Natural killer cell (primary cell): ENCODE results near the gene LGALS3BP. TPM values are rescaled to one million over a fixed set of nuclear protein-coding genes. Genes with fewer than 3 reads are reported as not detected.
A peak's percentile ranks its signal among the peaks of the same experiment; 100 is the strongest.

Source experiments
- ATAC-seq, 3 donors: fragments of 150-1000 bp in 2 of 3; fragments of 200-7000 bp in 1 of 3; cut with Tn5 transposase; 1 replicate in 1 of 3; 2 replicates in 2 of 3; pipeline ENCODE4 v1.10.0; 2021; ENCODE audit warnings: mild to moderate bottlenecking in 2 of 3, moderate library complexity in 2 of 3
- DNase-seq, 2 donors: peaks; one replicate each; pipeline versions ENCODE4 v3.0.0 to v3.0.0-alpha.2; 2013 to 2021; ENCODE audit warnings: mixed read lengths in 1 of 2
- H3K27ac ChIP-seq: one replicate; pipeline ENCODE4 v1.5.1; 2013; ENCODE audit warnings: mild to moderate bottlenecking, low read length
- H3K27me3 ChIP-seq: one replicate; pipeline ENCODE4 v1.6.1; 2013; ENCODE audit warnings: low read length; ENCODE audit not compliant: control insufficient read depth, insufficient read depth
- H3K36me3 ChIP-seq: one replicate; pipeline ENCODE4 v1.6.1; 2013; ENCODE audit warnings: low read length; ENCODE audit not compliant: control insufficient read depth, insufficient read depth
- H3K4me1 ChIP-seq: one replicate; pipeline ENCODE4 v1.6.1; 2013; ENCODE audit warnings: low read length; ENCODE audit not compliant: control insufficient read depth, insufficient read depth
- H3K4me3 ChIP-seq: one replicate; pipeline ENCODE4 v1.5.1; 2013; ENCODE audit warnings: low read length
- H3K9me3 ChIP-seq: one replicate; pipeline ENCODE4 v1.6.1; 2013; ENCODE audit warnings: low read length; ENCODE audit not compliant: control insufficient read depth, insufficient read depth
- H3K27ac Mint-ChIP-seq, 2 donors: one replicate each; pipeline ENCODE4 v1.8.0; 2022; ENCODE audit warnings: mild to moderate bottlenecking in 2 of 2, mixed read lengths in 2 of 2, moderate library complexity in 1 of 2
- H3K27me3 Mint-ChIP-seq, 2 donors: one replicate each; pipeline ENCODE4 v1.8.0; 2022; ENCODE audit warnings: low read depth in 2 of 2, mixed read lengths in 2 of 2
- H3K36me3 Mint-ChIP-seq: one replicate; pipeline ENCODE4 v1.8.0; 2022; ENCODE audit warnings: mixed read lengths
- H3K4me1 Mint-ChIP-seq, 2 donors: one replicate each; pipeline ENCODE4 v1.8.0; 2022; ENCODE audit warnings: mixed read lengths in 2 of 2
- H3K4me3 Mint-ChIP-seq: one replicate; pipeline ENCODE4 v1.8.0; 2022; ENCODE audit warnings: mild to moderate bottlenecking, moderate library complexity, mixed read lengths
- H3K9me3 Mint-ChIP-seq, 2 donors: one replicate each; pipeline ENCODE4 v1.8.0; 2022; ENCODE audit warnings: mixed read lengths in 2 of 2
- CTCF ChIP-seq: fragments of 200-600 bp; IDR thresholded peaks from one replicate; pipeline ENCODE4 v1.8.0; 2022; ENCODE audit warnings: antibody characterized with exemption
- WGBS: methylation state at CpG from one replicate; pipeline ENCODE4 v1.1.7; 2013; ENCODE audit warnings: missing lambda C conversion rate; ENCODE audit not compliant: insufficient coverage; 5-methylcytosine and 5-hydroxymethylcytosine counted together
- intact Hi-C: fragments of 100-400 bp; cut with micrococcal nuclease; formaldehyde crosslinking; loops from one replicate; pipeline ENCODE4 v1.14.2; 2022
- total RNA-seq, 4 donors: library from RNA; stranded (reverse); fragments of 120-200 nt in 1 of 4; gene quantifications; one replicate each; pipeline versions ENCODE4 v1.2.3 to v1.2.4, GENCODE V29; 2013 to 2022

The LGALS3BP gene
- total RNA-seq, 3 donors from 2014 or later (not counting 1 experiment from before 2014, with no cell fraction given), result 4.2 to 8.8 (median 4.2) TPM

DNA sequence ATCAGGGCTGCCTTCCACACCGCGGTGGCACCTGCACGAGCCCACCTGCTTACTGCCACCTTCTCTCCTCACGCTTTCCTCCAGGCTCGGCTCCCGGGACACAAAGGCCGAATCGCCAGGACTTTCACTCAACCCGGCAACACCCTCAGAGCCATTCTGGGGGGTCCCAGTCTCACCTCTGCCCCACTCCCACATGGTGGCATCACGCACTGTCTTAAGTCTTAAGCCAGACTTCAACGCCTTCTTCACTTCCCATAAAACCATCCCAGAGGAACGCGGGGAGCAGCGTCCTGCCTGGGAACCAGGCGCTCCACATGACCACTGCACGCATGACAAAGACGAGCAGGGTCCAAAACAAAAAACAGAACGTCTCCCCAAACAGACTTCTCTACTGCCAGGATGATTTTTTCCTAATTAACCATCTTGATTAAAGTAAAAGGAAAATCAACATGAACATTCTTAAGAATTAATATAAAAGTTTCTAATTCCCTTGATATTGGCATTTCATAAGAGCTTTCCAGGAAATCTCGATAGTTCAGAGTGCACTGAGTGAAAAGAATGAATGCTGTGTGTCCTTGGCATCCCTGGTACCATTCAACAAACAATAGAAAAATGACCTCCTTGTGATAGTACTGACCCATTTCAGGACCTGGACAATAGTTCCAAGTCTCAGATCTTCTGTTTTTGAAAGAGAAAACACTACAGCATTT lies 27.2 kb upstream of the LGALS3BP start:
- peaks cover 48% of the 10 kb centered on the region for H3K4me1 ChIP-seq
- DNase-seq, result no peak
- 94% methylated on average over 18 of the region's 19 CpGs for WGBS
- no peak for ATAC-seq
- peak overlapping the region; percentile 90 to 98 for H3K27ac Mint-ChIP-seq
- no peak overlapping the region for H3K4me3 ChIP-seq
- peaks cover 49 to 63% of the 10 kb centered on the region in 2 donors for H3K4me1 Mint-ChIP-seq
- no peak for TF ChIP-seq CTCF
- H3K9me3 Mint-ChIP-seq, result no peaks in the 10 kb centered on the region
- no peaks in the 10 kb centered on the region for H3K36me3 ChIP-seq
- H3K9me3 ChIP-seq, result no peaks in the 10 kb centered on the region
- intact Hi-C loops, result no loop called here
- H3K27me3 ChIP-seq, result no peaks in the 10 kb centered on the region
- H3K27me3 Mint-ChIP-seq, result no peaks in the 10 kb centered on the region
- no peak overlapping the region for H3K27ac ChIP-seq
- H3K36me3 Mint-ChIP-seq, result no peaks in the 10 kb centered on the region
- peak overlapping the region; percentile 53 for H3K4me3 Mint-ChIP-seq

GRCh38 chr17:79006046-79006445 lies 26.3 kb upstream of the LGALS3BP start:
- no peak overlapping the region for H3K27ac ChIP-seq
- peaks cover 48% of the 10 kb centered on the region for H3K4me1 ChIP-seq
- Mint-ChIP-seq H3K9me3 (no peaks in the 10 kb centered on the region), H3K27ac (peak overlapping the region in 1 of 2 donors; percentile 19), H3K4me3 (no peak overlapping the region), H3K4me1 (peaks cover 58 to 72% of the 10 kb centered on the region in 2 donors), H3K27me3 (no peaks in the 10 kb centered on the region), H3K36me3 (no peaks in the 10 kb centered on the region)
- no peaks in the 10 kb centered on the region for H3K9me3 ChIP-seq
- H3K27me3 ChIP-seq, result no peaks in the 10 kb centered on the region
- no peak for DNase-seq
- H3K36me3 ChIP-seq, result no peaks in the 10 kb centered on the region
- intact Hi-C loops, result no loop called here
- TF ChIP-seq CTCF, result no peak
- no peak overlapping the region for H3K4me3 ChIP-seq
- WGBS, result 92% methylated on average over 7 of the region's 8 CpGs
- no peak for ATAC-seq

DNA sequence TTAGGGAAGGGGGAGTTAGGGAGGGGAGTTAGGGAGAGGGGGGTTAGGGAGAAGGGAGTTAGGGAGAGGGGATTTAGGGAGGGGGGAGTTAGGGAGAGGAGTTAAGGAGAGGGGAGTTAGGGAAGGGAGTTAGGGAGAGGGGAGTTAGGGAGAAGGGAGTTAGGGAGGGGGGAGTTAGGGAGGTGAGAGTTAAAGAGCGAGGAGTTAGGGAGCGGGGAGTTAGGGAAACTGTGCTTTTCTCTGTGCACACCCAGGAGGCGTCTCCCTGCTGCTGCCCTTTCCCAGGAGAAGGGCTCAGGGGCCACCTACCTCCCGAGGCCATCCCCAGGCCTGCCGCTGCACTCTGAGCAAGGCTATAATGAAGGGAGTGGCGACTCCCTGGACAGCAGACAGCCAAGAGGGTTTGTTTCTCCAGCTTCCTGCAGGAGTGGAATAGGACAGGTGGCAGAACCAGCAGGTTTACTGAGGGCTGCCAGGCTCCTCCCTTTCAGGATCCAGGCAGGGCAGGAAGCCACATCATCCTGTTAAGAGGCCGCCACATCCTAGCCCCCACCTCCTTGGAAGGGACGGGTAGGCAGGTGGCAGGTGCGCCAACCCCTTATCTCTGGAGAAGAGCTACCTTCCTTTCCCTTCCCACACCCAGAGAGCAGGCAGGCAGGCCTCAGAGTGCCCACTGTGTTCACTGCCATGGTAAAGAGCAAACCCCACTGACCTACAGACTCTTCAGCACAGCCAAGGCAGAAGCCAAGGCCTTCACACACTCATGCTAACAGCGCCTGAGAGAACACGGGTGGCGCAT lies 25.5 kb upstream of the LGALS3BP start:
- H3K4me1 ChIP-seq, result peaks cover 47% of the 10 kb centered on the region
- WGBS, result 58% methylated on average over 12 of the region's 12 CpGs
- Mint-ChIP-seq H3K4me3 (no peak overlapping the region), H3K9me3 (no peaks in the 10 kb centered on the region), H3K27ac (peak overlapping the region in 1 of 2 donors; percentile 19), H3K27me3 (no peaks in the 10 kb centered on the region), H3K36me3 (no peaks in the 10 kb centered on the region), H3K4me1 (peaks cover 61 to 80% of the 10 kb centered on the region in 2 donors)
- no peak overlapping the region for H3K27ac ChIP-seq
- H3K36me3 ChIP-seq, result peaks cover 2% of the 10 kb centered on the region
- no peak for TF ChIP-seq CTCF
- DNase-seq (peak in 1 of 2 donors; percentile 26), ATAC-seq (no peak)
- no peaks in the 10 kb centered on the region for H3K27me3 ChIP-seq
- intact Hi-C loops, result no loop called here
- no peak overlapping the region for H3K4me3 ChIP-seq
- no peaks in the 10 kb centered on the region for H3K9me3 ChIP-seq
